D721Med (cell line): ENCODE measurements around the gene BRINP2.

Experiments used
- DNase-seq: peaks from one replicate; pipeline ENCODE4 v3.0.0; 2011; ENCODE audit warnings: low spot score; ENCODE audit not compliant: insufficient read length
- FAIRE-seq: peaks from 2 replicates; lab custom pipeline; 2011; peaks lifted over from hg19 to GRCh38; lab: Jason Lieb, UNC
- TF ChIP-seq, protein P1 (sequence below): IDR thresholded peaks from 2 replicates; pipeline ENCODE4 v1.5.1; 2012; ENCODE audit warnings: mild to moderate bottlenecking, control low read depth; ENCODE audit not compliant: insufficient read depth; ENCODE audit errors: missing control alignments

Gene BRINP2

DNA sequence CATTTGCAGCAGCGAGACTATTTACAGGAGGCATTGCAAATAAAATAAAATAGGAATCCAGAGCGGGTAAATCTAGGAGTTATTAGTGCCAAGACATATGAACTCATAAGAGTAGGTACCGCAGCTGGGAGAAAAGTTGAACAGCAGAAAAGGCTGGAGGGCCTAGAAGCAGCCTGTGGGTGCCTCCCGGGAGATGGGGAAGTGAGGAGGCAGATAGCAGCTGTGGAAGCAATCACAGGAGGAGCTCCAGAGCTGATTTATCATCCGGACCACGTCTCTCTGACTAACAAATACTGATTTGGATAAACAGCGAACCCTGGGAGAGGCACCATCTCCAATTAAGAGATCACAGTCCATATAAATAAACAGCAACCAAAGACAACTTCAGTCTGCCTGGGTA is 64.6 kb downstream of the BRINP2 start:
- TF ChIP-seq, protein P1, sequence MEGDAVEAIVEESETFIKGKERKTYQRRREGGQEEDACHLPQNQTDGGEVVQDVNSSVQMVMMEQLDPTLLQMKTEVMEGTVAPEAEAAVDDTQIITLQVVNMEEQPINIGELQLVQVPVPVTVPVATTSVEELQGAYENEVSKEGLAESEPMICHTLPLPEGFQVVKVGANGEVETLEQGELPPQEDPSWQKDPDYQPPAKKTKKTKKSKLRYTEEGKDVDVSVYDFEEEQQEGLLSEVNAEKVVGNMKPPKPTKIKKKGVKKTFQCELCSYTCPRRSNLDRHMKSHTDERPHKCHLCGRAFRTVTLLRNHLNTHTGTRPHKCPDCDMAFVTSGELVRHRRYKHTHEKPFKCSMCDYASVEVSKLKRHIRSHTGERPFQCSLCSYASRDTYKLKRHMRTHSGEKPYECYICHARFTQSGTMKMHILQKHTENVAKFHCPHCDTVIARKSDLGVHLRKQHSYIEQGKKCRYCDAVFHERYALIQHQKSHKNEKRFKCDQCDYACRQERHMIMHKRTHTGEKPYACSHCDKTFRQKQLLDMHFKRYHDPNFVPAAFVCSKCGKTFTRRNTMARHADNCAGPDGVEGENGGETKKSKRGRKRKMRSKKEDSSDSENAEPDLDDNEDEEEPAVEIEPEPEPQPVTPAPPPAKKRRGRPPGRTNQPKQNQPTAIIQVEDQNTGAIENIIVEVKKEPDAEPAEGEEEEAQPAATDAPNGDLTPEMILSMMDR, result no peak
- FAIRE-seq, result no peak

DNA sequence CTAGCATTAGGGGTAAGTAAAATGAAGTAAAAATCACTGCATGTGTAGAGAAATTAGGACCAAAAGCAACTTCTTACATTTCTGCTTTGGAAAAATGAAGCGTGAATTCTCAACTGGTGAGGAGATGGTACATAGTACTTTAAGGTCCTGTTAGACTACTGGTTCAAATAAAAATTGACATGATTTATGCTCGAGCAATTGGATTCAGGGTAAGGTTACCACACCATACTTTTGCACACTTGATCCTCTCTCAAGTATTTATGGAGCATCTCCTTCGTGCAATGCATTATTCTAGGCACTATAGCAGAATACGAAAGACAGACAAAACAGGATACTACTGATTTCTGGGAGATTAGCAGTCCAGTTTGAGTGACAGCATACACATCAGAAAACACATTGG is 66.2 kb downstream of the BRINP2 start:
- no peak for FAIRE-seq
- TF ChIP-seq, protein P1, result no peak
- no peak for DNase-seq

More for the DNA sequence above, 64.6 kb downstream of the BRINP2 start:
- DNase-seq, result no peak

DNA sequence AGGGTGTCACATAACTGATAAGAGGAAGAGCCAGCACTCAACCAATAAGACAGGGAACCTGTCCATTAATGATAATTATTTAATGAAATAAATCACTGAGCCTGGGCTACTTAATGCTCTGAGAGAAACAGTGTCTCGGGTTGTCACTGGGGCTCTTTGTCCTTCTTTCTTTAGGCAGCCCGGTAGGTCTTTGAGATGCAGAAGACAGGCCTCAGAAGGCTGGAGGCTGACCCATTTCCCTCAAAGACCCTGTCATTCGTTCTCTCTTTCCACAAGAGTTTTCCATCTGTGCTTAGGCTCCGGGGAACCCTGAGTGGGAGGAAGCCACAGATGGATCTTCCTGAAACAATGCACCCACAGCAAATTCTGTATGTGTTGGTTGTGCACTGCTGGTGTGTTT is 68.2 kb downstream of the BRINP2 start:
- FAIRE-seq (no peak), DNase-seq (no peak)
- TF ChIP-seq, protein P1, result no peak

DNA sequence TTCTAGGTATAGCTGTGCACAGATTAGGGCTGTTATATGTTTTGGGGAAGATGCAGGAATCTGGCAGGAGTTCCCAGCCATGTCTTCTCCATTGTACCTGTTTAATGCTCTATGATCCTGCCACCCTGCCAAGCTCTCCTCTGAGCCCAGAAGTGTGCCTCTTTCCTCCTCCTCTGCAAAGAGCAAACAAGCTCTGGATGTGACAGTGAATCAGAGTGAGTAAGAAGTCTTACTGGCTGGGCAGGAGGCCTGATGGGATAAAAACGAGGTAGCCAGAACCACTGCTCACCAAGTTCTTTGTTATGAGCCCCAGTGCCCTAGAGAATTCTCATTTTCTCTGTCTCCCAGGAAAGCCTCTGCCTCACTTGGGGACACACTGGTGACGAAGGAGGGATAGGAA is 69.0 kb downstream of the BRINP2 start:
- FAIRE-seq, result no peak
- TF ChIP-seq, protein P1, result no peak
- DNase-seq, result no peak

DNA sequence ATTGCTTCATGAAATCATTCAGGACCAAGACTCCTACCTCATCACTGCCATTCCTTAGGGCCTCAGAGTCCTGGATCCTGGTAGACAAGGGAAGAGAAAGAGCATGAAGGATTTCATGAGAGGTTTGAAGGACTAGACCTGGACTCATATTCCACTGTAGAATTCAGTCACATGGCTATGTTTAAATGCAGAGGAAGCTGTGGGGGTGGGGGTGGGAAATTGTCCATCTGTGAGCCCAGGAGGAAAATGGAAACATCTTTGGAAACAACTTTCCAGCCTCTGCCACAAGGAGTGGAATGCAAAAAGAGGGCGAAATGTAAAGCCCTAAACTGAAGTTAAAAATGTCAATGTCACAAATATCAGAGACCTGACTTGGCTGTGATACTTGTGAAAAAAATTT is 73.0 kb downstream of the BRINP2 start:
- DNase-seq (no peak), FAIRE-seq (no peak)
- TF ChIP-seq, protein P1, result no peak

DNA sequence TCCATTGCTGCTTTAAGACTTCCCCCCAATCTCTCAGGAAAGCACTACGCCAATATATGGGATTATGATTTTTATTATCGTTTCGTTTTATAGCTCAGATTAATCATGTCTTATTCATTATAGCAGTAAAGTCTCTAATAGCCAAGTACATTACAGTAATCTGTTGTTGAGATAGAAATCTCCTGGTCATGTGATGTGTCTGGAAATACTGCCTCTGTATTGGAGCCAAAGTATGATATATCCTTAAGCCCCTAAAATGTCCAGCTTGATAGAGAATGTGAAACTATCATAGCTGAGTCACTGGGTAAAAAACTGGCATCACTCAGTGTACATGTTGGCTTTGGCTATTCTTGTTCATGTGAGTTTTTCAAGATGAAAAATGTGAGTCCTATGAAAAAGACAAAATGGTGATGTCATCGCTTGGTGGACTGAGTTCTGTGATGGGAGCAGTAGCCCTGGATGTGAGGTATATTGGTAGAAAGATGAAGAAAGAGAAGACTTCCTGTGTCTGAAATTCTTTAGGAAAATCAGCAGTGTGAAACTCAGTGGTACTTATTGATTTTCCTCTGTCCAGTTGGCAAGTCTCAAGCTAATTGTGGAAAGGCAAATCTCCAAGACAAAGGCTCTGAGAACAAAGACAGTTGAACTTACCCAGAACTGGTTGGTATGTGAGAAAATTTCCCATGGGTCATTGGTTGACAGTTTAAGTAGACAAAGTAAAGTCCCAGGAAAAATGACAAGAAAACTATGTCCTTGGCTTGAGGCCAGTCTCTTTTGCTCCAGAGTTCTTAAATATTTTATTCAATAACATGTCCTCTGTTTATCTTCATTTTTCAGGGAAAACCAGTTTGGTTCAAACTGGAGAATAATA is 76.2 kb downstream of the BRINP2 start:
- TF ChIP-seq, protein P1, result no peak
- DNase-seq (no peak), FAIRE-seq (peak; percentile 6)

DNA sequence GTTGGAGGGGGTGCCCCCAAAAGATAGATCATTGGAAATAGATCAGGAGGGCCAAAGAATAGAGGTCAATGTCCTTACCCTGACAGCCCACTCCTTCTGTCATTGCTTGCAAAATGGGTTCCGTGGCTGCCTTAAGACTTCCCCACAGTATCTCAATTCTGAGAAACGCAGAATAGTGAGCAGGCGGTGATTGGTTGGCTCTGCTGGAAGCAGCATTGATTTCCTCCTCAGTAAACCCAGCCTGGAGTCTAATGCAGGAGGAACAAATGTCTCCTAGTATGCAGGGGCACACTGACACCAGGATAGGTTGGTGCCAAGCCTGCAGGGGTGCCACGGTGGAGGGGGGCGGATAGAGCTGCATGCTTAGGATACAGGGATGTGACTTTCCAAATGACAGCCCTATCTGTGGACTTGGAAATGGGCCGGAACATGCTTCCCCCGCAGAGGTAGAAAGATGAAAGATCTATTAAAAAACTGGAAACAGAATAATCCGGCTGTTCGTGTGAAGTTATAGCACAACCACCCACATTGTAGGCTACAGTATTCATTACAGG is 76.9 kb downstream of the BRINP2 start:
- TF ChIP-seq, protein P1, result no peak
- DNase-seq, result no peak
- no peak for FAIRE-seq
